Neuron (in vitro differentiated cells): Measurements from ENCODE around the gene HERC5.

Experiments
- H2AFZ ChIP-seq: one replicate; pipeline ENCODE4 v1.6.1; 2013; ENCODE audit warnings: low read depth, mild to moderate bottlenecking, inconsistent platforms, low read length, moderate library complexity
- H3K27me3 ChIP-seq: one replicate; pipeline ENCODE4 v1.6.1; 2013; ENCODE audit warnings: low read length; ENCODE audit not compliant: insufficient read depth
- H3K36me3 ChIP-seq: one replicate; pipeline ENCODE4 v1.6.1; 2013; ENCODE audit warnings: low read length; ENCODE audit not compliant: insufficient read depth
- H3K4me1 ChIP-seq: one replicate; pipeline ENCODE4 v1.6.1; 2013; ENCODE audit warnings: low read length; ENCODE audit not compliant: insufficient read depth
- H3K4me3 ChIP-seq: 2 replicates; pipeline ENCODE4 v1.5.1; 2013; ENCODE audit warnings: mild to moderate bottlenecking, low read length, moderate library complexity
- H3K9me3 ChIP-seq: one replicate; pipeline ENCODE4 v1.6.1; 2013; ENCODE audit warnings: low read length

Gene HERC5

DNA sequence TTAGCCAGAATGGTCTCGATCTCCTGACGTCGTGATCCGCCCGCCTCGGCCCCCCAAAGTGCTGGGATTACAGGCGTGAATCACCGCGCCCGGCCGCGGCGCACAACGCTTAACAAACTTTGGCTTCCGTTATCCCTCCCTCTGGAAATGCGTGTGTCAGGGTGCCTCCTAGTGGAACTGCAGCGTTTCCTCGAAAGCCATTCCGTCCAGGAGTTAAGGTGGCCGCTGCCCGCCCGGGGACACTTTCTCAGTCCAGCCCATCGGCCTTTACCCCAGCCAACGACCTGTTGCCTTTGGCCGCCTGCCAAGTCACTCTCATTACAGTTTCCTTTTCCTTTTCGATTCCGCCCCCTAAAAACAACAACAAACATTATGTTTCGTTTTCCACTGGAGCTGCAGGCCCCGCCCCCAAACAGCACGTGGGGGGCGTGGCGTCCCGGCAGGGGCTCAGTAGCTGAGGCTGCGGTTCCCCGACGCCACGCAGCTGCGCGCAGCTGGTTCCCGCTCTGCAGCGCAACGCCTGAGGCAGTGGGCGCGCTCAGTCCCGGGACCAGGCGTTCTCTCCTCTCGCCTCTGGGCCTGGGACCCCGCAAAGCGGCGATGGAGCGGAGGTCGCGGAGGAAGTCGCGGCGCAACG lies at the start of gene HERC5:
Gene HERC5 (plus strand): TSS at position 450 of the 637 bp plus-strand sequence. CDS start 151 bp downstream, at position 601.
- Histone ChIP-seq H3K4me1 (peaks cover 4% of the 10 kb centered on the region), H2AFZ (peak within 1 kb of the TSS; percentile 92), H3K9me3 (no peaks in the 10 kb centered on the region), H3K36me3 (no peaks in the 10 kb centered on the region), H3K27me3 (peaks cover 28% of the 10 kb centered on the region), H3K4me3 (peak within 1 kb of the TSS; percentile 55)

DNA sequence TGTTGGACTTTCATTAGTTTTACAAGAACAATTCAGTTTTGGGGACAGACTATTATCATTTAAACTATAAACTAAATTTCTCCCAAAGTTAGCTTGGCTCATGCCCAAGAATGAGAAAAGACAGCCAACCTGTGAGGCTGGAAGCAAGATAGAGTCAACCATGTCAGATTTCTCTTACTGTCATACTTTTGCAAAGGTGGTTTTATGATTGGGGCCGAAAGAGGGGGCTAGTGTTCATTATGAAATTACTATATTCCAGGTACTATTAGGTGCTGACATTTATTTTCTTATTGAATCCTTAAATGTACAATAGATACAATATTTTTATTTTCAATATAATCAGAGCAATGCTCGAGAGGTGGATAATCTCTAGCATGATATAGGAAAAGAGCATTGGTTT lies 47.7 kb upstream of the HERC5 start:
- Histone ChIP-seq H3K36me3 (no peaks in the 10 kb centered on the region), H3K9me3 (no peaks in the 10 kb centered on the region), H3K27me3 (no peaks in the 10 kb centered on the region), H3K4me1 (no peaks in the 10 kb centered on the region), H3K4me3 (no peak overlapping the region), H2AFZ (no peak overlapping the region)

DNA sequence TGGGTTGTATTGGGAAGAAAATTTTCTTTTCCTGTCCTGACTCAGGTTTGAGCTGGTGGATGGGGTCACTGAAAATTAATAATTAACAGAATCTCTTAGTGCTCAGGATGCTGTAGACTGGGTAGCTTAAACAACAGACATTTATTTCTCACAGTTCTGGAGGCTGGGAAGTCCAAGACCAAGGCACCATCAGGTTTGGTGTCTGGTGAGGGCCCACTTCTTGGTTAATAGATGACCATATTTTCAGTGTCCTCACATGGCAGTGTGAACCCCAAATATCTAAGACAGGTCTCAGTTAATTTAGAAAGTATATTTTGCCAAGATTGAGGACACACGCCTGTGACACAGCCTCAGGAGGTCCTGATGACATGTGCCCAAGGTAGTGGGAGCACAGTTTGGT lies 47.1 kb upstream of the HERC5 start:
- H3K36me3 ChIP-seq, result no peaks in the 10 kb centered on the region
- H3K27me3 ChIP-seq, result no peaks in the 10 kb centered on the region
- H2AFZ ChIP-seq, result no peak overlapping the region
- no peak overlapping the region for H3K4me3 ChIP-seq
- no peaks in the 10 kb centered on the region for H3K9me3 ChIP-seq
- no peaks in the 10 kb centered on the region for H3K4me1 ChIP-seq

DNA sequence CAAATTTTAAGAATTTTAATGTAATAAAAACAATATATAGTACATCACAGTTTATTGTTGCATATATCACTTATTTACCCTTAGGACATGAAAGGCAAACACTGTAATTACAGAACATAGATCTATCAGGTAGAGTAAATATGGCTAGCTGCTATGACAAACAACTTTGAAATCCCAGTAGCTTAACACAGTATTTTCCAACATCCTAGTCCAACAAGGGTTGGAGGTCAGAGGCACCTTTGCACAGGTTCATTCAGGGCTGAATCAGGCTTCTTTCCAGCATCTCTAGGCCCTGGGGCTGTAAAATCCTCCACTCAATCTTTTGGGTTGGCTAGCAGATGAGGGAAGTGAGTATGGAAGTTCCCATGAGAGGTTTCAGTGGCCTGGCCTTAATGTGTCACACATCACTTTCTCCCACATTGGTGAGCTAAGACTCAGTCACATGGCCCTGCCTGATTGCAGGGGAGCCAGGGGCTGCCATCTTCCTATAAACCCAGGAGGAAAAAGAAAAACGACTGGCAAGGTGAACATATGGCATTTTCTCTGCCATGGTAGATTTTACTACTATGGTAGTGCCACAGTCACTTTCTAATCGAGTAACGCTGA lies 45.3 kb upstream of the HERC5 start:
- H2AFZ ChIP-seq, result no peak overlapping the region
- no peaks in the 10 kb centered on the region for H3K36me3 ChIP-seq
- no peaks in the 10 kb centered on the region for H3K4me1 ChIP-seq
- H3K9me3 ChIP-seq, result no peaks in the 10 kb centered on the region
- no peaks in the 10 kb centered on the region for H3K27me3 ChIP-seq
- no peak overlapping the region for H3K4me3 ChIP-seq

DNA sequence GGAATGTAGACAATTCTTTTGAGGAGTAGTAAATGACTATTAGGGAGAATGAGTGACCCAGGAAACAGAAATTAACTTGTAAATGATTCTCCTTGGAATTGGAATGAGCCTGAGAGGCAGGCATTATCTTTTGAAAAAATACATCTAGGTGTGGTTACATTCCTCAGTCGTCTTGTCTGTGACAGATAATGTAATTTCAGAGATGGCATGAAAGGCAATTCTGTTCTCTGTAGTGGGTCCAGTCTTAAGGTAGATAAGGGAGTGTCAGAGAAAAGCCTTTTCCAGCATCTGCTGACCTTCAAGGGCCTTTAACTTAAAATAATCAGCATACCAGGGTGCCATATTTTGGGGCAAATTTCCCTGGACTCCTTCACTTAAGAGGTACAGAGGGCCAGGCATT lies 43.1 kb upstream of the HERC5 start:
- no peak overlapping the region for H2AFZ ChIP-seq
- H3K27me3 ChIP-seq, result no peaks in the 10 kb centered on the region
- no peaks in the 10 kb centered on the region for H3K36me3 ChIP-seq
- H3K4me1 ChIP-seq, result no peaks in the 10 kb centered on the region
- no peak overlapping the region for H3K4me3 ChIP-seq
- no peaks in the 10 kb centered on the region for H3K9me3 ChIP-seq

DNA sequence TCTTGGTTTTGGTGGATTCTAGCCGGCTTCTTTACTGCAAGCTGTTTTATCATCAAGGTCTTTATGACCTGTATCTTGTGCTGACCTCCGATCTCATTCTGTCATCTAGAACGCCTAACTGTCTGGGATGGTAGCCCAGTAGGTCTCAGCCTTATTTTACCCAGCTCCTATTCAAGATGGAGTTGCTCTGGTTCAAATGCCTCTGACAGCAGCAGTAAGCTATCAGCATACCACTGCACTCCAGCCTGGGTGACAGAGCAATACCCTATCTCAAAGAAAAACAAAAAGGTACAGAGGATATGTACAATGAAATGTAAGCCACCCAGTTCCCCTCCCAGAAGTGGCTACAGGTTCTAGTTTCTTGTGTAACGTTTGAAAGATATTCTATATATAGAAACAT lies 42.2 kb upstream of the HERC5 start:
- H3K4me1 ChIP-seq, result no peaks in the 10 kb centered on the region
- no peak overlapping the region for H2AFZ ChIP-seq
- no peaks in the 10 kb centered on the region for H3K27me3 ChIP-seq
- H3K9me3 ChIP-seq, result no peaks in the 10 kb centered on the region
- no peaks in the 10 kb centered on the region for H3K36me3 ChIP-seq
- H3K4me3 ChIP-seq, result no peak overlapping the region

DNA sequence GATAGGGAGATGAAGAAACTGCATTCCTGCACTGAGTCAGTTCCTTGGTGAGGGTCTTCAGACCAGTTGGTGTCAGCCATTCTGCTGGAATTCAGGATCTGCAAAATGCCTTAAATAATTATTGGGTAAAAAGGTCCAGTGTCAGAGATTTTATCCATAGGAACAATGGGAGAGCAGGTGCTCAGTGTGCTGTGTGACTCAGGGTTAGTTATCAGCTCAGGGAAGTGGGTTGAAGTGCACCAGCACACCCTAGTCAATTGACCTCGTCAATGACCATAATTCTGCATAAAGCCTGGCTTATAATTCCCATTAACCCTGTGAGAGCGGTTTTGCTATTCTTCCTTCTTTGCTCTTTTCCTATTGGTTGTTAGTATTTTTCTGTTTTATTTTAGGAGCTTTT lies 40.9 kb upstream of the HERC5 start:
- no peaks in the 10 kb centered on the region for H3K4me1 ChIP-seq
- no peaks in the 10 kb centered on the region for H3K9me3 ChIP-seq
- no peaks in the 10 kb centered on the region for H3K36me3 ChIP-seq
- H2AFZ ChIP-seq, result no peak overlapping the region
- no peak overlapping the region for H3K4me3 ChIP-seq
- no peaks in the 10 kb centered on the region for H3K27me3 ChIP-seq

DNA sequence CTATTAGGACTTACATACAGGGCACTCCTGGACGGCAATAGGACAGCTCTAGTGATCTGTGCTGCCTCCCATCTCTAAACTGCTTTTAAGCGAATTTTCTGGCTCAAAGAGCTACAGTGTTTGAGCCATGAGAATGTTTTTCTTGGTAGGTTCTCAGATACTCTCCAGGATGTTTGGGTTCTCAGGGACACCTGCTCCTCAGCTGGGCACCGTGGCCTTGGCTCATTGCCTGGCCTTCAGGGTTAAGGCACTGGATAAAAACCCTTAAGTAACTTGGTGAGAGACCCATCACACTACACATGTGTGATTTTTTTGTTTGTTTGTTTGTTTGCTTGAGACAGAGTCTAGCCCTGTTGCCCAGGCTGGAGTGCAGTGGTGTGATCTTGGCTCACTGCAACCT lies 38.5 kb upstream of the HERC5 start:
- Histone ChIP-seq H3K9me3 (no peaks in the 10 kb centered on the region), H3K4me1 (no peaks in the 10 kb centered on the region)

DNA sequence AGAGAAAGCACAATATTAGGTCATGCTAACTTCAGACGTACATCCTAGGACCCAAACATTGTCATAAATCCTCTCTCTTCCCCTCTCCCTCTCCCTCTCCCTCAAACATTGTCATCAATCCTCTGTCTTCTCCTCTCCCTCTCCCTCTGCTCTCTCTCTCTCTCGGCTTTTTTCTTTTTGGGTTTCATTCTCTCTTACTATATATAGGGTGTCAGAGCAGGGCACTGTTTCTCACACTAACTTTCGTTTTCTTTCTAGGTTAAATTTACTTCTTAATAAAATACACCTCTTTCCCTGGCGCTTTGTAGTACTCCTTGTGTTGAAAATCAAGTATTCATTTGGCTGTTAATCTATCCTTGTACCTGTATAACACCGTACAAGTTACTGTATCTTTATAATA lies 37.0 kb upstream of the HERC5 start:
- no peak overlapping the region for H2AFZ ChIP-seq
- H3K4me3 ChIP-seq, result no peak overlapping the region
- H3K36me3 ChIP-seq, result no peaks in the 10 kb centered on the region
- no peaks in the 10 kb centered on the region for H3K4me1 ChIP-seq
- no peaks in the 10 kb centered on the region for H3K9me3 ChIP-seq
- no peaks in the 10 kb centered on the region for H3K27me3 ChIP-seq

More for the DNA sequence above, 38.5 kb upstream of the HERC5 start:
- Histone ChIP-seq H3K27me3 (no peaks in the 10 kb centered on the region), H2AFZ (no peak overlapping the region), H3K36me3 (no peaks in the 10 kb centered on the region), H3K4me3 (no peak overlapping the region)

DNA sequence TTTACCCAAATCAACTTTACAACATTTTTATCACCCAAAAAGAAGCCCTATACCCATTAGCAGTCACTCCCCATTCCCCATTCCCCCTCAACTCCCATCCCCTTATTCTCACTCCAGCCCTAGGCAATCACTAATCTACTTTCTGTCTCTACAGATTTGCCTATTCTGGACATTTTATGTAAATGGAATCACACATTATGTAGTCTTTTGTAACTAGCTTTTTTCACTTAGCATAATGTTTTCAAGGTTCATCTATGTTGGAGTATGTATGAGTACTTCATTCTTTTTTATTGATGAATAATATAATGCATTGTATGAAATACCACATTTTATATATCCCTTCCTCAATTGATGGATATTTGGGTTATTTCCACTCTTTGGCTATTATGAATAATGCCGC lies 36.1 kb upstream of the HERC5 start:
- no peak overlapping the region for H2AFZ ChIP-seq
- no peaks in the 10 kb centered on the region for H3K9me3 ChIP-seq

DNA sequence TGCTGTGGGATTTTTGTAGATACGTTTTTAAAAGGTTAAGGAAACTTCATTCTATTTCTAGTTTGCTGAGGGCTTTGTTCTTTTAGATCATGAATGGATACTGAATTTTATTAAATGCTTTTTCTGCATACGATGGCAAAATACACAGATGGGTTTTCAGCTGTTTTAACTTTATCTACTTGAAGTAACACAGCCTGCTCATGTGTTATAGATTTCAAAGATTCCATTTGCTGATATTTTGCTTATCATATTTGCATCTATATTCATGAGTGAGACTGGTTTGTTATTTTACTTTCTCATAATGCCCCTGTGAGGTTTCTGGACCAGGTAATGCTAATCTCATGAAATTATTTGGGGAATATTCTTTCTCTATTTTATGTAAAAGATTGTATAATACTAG lies 34.5 kb upstream of the HERC5 start:
- Histone ChIP-seq H3K4me1 (no peaks in the 10 kb centered on the region), H3K27me3 (no peaks in the 10 kb centered on the region), H3K4me3 (no peak overlapping the region), H3K36me3 (no peaks in the 10 kb centered on the region), H3K9me3 (no peaks in the 10 kb centered on the region), H2AFZ (no peak overlapping the region)

More for the DNA sequence above, 36.1 kb upstream of the HERC5 start:
- Histone ChIP-seq H3K4me1 (no peaks in the 10 kb centered on the region), H3K36me3 (no peaks in the 10 kb centered on the region), H3K4me3 (no peak overlapping the region), H3K27me3 (no peaks in the 10 kb centered on the region)

DNA sequence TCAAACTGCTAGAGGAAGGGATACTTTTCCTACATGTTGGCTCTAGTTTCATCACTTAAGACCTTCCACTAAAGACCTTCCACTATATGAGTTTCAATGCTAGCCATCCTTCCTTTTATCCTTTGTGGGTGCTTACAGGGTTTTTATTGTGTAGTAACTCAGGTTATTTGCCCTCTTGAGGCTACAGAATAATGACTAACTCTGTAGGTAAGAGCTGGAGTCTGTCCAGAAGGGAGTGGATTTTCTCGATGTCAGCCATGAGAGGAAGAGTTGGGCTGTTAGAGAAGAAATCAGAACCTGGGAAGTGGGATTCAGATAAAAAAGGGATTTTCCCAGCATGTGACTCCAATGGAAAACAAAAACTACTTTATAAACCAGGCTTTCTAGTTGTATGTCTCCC lies 27.5 kb upstream of the HERC5 start:
- Histone ChIP-seq H3K36me3 (no peaks in the 10 kb centered on the region), H3K27me3 (no peaks in the 10 kb centered on the region), H2AFZ (no peak overlapping the region), H3K4me1 (no peaks in the 10 kb centered on the region), H3K9me3 (no peaks in the 10 kb centered on the region), H3K4me3 (no peak overlapping the region)

DNA sequence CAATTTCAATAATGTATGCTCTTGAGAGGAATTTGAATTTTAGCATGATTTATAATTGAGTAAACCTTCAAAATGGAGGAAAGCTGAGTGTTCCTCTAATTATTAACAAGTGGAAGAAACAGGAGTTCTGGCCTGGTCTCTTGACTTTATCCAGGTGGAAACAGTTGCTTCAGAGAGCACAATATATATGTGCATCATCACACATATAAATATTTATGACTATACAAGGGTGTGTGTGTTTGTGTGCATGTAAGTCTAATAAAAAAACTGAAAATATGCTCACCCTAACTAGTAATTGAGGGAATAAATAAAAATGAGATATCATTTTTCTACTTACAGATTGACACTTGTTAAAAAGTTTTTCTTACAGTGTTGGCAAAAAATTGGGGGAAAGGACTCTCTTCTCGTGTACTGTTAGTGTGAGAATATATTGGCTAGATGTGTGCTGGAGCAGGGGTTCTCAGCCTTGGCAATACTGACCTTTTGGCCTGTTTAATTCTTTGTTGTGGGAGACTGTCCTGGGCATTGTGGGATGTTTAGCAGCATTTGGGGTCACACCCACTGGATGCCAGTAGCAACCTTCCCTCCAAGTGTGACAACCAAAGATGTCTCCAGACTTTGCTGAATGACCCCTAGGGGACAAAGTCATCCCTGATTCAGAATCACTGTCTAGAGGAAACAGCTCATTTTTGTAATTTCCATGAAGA lies 20.8 kb upstream of the HERC5 start:
- H2AFZ ChIP-seq, result no peak overlapping the region
- H3K4me3 ChIP-seq, result no peak overlapping the region
- H3K9me3 ChIP-seq, result no peaks in the 10 kb centered on the region
- H3K4me1 ChIP-seq, result no peaks in the 10 kb centered on the region
- no peaks in the 10 kb centered on the region for H3K36me3 ChIP-seq
- H3K27me3 ChIP-seq, result no peaks in the 10 kb centered on the region
